Measurements from ENCODE around the gene MED12L. TPM values are rescaled to one million over a fixed set of nuclear protein-coding genes. Genes with fewer than 3 reads are reported as not detected.

Gene MED12L
- total RNA-seq, 3 donors from 2014 or later, result 0.48 to 1.6 (median 1.6) TPM

GRCh38 chr3:151113343-151113742 lies 27.9 kb downstream of the MED12L start:
- intact Hi-C loops (cut with DNase I; ENCODE audit: low total_unique reads), result no loop called here
- no peak overlapping the region for H3K27ac ChIP-seq
- H3K36me3 ChIP-seq, result no peaks in the 10 kb centered on the region
- no peak for DNase-seq (ENCODE audit: low spot score in 2 of 2)
- TF ChIP-seq POLR2A (IDR thresholded peaks at IDR 0.05), result no peak
- no peak for TF ChIP-seq CTCF (IDR thresholded peaks at IDR 0.05)
- TF ChIP-seq POLR2AphosphoS5 (IDR thresholded peaks at IDR 0.05), result no peak
- no peak overlapping the region for H3K4me3 ChIP-seq
- no peaks in the 10 kb centered on the region for H3K4me1 ChIP-seq
- H3K27me3 ChIP-seq, result no peaks in the 10 kb centered on the region
- no peaks in the 10 kb centered on the region for H3K9me3 ChIP-seq

- no peak overlapping the region for H3K27ac ChIP-seq
Measured at GRCh38 chr3:151117047-151117446, 31.6 kb downstream of the MED12L start.

GRCh38 chr3:151119188-151119587 lies 33.7 kb downstream of the MED12L start:
- intact Hi-C loops (cut with DNase I; ENCODE audit: low total_unique reads), result no loop called here
- no peaks in the 10 kb centered on the region for H3K27me3 ChIP-seq

More at GRCh38 chr3:151117047-151117446, 31.6 kb downstream of the MED12L start:
- H3K27me3 ChIP-seq, result no peaks in the 10 kb centered on the region
- intact Hi-C loops (cut with DNase I; ENCODE audit: low total_unique reads), result no loop called here
- DNase-seq (ENCODE audit: low spot score in 2 of 2), result no peak
- no peaks in the 10 kb centered on the region for H3K4me1 ChIP-seq
- no peak for TF ChIP-seq POLR2AphosphoS5 (IDR thresholded peaks at IDR 0.05)
- TF ChIP-seq CTCF (IDR thresholded peaks at IDR 0.05), result no peak
- TF ChIP-seq POLR2A (IDR thresholded peaks at IDR 0.05), result no peak
- H3K9me3 ChIP-seq, result no peaks in the 10 kb centered on the region
- H3K4me3 ChIP-seq, result no peak overlapping the region
- H3K36me3 ChIP-seq, result no peaks in the 10 kb centered on the region

GRCh38 chr3:151120409-151120808 lies 34.9 kb downstream of the MED12L start:
- Histone ChIP-seq H3K9me3 (no peaks in the 10 kb centered on the region), H3K4me1 (no peaks in the 10 kb centered on the region), H3K36me3 (no peaks in the 10 kb centered on the region), H3K27ac (no peak overlapping the region), H3K27me3 (no peaks in the 10 kb centered on the region), H3K4me3 (no peak overlapping the region)
- TF ChIP-seq POLR2A (IDR thresholded peaks at IDR 0.05) (no peak), CTCF (IDR thresholded peaks at IDR 0.05) (no peak), POLR2AphosphoS5 (IDR thresholded peaks at IDR 0.05) (no peak)
- no peak for DNase-seq (ENCODE audit: low spot score in 2 of 2)
- intact Hi-C loops (cut with DNase I; ENCODE audit: low total_unique reads), result no loop called here

More at GRCh38 chr3:151119188-151119587, 33.7 kb downstream of the MED12L start:
- H3K27ac ChIP-seq, result no peak overlapping the region
- no peak overlapping the region for H3K4me3 ChIP-seq
- H3K4me1 ChIP-seq, result no peaks in the 10 kb centered on the region
- no peaks in the 10 kb centered on the region for H3K9me3 ChIP-seq
- no peaks in the 10 kb centered on the region for H3K36me3 ChIP-seq
- TF ChIP-seq POLR2A (IDR thresholded peaks at IDR 0.05) (no peak), CTCF (IDR thresholded peaks at IDR 0.05) (no peak), POLR2AphosphoS5 (IDR thresholded peaks at IDR 0.05) (no peak)
- DNase-seq (ENCODE audit: low spot score in 2 of 2), result no peak

- H3K27me3 ChIP-seq, result no peaks in the 10 kb centered on the region
- no peaks in the 10 kb centered on the region for H3K4me1 ChIP-seq
- H3K36me3 ChIP-seq, result no peaks in the 10 kb centered on the region
- no peak overlapping the region for H3K4me3 ChIP-seq
- no peak for TF ChIP-seq POLR2AphosphoS5 (IDR thresholded peaks at IDR 0.05)
- no peak for TF ChIP-seq CTCF (IDR thresholded peaks at IDR 0.05)
- no peak for TF ChIP-seq POLR2A (IDR thresholded peaks at IDR 0.05)
- no peaks in the 10 kb centered on the region for H3K9me3 ChIP-seq
- DNase-seq (ENCODE audit: low spot score in 2 of 2), result no peak
- intact Hi-C loops (cut with DNase I; ENCODE audit: low total_unique reads), result no loop called here
- H3K27ac ChIP-seq, result no peak overlapping the region
Measured at GRCh38 chr3:151121016-151121415, 35.6 kb downstream of the MED12L start.

Data from breast epithelium (tissue), 4 donors.